HG03460 (cell line): Measurements from ENCODE around the gene GALNTL6.

Experiments used
- ATAC-seq: cut with Tn5 transposase; IDR thresholded peaks from one replicate; pipeline ENCODE4 v1.9.1; 2021; ENCODE audit not compliant: unreplicated experiment

The GALNTL6 gene

GRCh38 chr4:172515266-172515879, 702.2 kb downstream of the GALNTL6 start:
- ATAC-seq: no peak

- no peak for ATAC-seq
Measured at GRCh38 chr4:172517391-172517790, 704.2 kb downstream of the GALNTL6 start.

GRCh38 chr4:172521248-172521647, 708.0 kb downstream of the GALNTL6 start:
- ATAC-seq: no peak

DNA sequence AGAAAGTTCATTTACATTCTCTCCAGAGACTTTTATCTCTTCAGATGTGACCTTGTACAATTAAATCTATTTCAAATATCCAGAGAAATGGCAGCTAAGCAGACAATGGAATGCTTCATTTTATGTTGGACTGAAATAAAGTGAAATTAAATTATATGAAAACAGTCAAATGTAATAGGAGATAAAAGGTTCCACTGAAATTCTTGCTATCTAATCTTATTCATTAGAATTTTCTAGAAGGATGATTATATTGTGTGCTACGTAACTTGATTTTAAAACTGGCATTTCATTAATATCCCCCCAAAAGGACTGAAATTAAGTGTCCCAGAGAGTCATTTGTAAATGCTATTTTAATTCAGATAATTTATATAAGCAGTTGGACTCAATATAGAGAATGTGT, 708.5 kb downstream of the GALNTL6 start:
- no peak for ATAC-seq

DNA sequence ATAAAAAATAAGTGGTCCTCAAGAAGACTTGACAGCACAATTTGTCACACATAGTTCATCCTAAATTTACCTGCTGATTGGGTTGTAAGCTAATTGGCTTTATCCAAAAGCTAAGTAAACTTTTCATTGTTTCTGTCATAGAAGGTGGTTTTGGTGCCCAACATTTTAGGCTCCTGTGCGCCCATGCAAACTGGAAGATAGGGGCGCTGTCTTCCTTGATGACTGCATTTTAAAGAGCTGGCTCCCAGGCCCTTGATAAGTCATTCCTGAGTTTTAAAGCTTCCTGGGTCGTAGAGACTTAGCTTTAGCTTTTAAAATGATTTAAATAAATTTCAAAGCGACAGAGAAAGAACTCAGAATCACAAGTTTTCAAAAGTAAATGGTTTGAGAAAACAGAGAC, 730.0 kb downstream of the GALNTL6 start:
- no peak for ATAC-seq

GRCh38 chr4:172546782-172547181, 733.6 kb downstream of the GALNTL6 start:
- ATAC-seq: no peak

GRCh38 chr4:172547724-172548123, 734.5 kb downstream of the GALNTL6 start:
- no peak for ATAC-seq

- no peak for ATAC-seq
Measured at GRCh38 chr4:172553216-172553615, 740.0 kb downstream of the GALNTL6 start.

DNA sequence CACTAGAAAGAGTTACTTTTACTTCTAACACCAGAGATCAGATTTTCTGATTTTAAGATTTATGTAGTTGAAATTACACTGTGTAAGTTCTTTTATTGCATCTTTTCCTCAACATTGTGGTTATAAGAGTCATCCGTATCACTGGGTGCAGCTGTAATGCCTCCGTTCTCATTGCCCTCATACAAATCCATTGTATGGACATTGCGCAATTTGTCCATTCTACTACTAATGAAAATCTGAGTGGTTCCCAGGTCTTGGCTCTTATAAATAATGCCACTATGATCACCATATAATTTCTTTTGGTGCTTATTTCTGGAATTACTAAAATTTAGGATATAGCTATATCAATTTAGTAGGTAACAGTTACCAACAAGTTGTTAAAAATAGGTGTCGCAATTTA, 741.4 kb downstream of the GALNTL6 start:
- ATAC-seq: no peak

- no peak for ATAC-seq
Measured at GRCh38 chr4:172555725-172556124, 742.5 kb downstream of the GALNTL6 start.

DNA sequence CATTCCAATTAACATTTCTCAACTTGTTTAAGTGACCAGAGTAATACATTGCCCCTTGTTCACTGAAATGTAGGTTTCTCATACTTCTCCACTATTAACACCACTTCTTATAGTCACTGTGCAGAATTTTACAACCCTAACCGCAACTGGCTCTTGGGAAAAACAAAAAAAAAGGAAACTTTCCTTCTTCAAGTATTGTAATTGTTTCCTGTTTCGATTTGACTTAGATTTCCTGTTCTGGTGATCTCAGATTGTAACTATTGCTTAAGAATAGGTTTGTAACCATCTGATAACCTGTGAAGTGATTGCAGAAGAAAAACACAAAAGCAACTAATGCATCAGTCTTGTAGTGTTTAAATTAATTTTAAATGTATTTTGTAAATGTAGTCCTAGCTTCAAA, 760.7 kb downstream of the GALNTL6 start:
- no peak for ATAC-seq

DNA sequence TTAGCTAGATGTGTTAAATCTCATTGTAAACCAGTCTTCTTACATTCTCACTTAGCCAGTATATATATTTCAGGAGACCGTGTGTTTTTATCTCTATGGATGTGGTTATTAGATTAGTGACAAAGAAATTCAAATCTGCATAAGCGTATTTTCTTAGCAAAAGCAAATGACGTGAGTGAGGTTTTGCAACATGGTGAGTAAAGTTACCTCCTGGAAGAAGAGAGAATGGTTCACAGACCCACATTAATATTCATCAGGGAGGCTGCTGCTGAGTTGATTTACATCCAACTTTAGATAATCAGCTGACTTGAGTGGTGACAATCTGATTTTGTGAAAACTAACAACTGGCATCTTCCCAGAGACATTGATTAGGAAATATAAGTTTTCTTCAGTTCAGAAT, 765.5 kb downstream of the GALNTL6 start:
- ATAC-seq: no peak

- no peak for ATAC-seq
Measured at GRCh38 chr4:172584816-172585215, 771.6 kb downstream of the GALNTL6 start.

GRCh38 chr4:172596206-172596605, 783.0 kb downstream of the GALNTL6 start:
- ATAC-seq: no peak

DNA sequence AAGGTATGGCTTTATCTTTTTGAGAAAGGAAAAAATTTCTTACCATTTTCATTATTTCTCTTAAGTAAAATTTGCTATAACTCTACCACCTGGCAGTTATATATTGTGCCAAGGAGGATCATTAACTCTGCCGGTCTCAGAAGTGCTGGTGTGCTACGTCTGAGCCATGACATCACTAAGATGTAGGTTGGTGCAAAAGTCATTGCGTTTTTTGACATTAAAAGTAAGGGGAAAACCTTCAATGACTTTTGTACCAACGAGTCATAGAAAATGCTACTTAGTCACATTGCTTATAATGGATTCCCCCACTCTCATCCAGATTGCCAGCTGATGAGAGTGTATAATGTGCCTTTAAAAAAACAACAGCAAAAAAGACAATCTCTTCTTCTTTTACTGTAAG, 786.4 kb downstream of the GALNTL6 start:
- no peak for ATAC-seq

DNA sequence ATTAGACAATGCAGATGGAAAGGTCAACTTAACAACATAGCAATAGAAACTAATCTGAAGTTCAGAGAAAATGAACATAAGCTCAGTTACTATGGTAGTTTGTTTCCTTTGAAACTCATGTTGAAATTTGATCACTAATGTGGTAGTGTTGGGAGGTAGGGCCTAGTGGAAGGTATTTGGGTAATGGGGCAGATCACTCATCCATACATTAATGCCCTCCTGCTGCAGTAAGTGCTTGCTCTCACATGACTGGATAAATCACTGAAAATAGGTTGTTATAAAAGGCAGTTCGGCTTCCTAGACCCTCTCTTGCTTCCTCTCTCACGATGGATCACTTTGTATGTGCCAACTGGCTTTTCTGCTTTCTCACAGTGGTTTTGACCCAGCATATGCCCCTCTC, 788.0 kb downstream of the GALNTL6 start:
- ATAC-seq: no peak

- no peak for ATAC-seq
Measured at GRCh38 chr4:172619218-172619617, 806.0 kb downstream of the GALNTL6 start.

GRCh38 chr4:172619798-172620197, 806.6 kb downstream of the GALNTL6 start:
- no peak for ATAC-seq

DNA sequence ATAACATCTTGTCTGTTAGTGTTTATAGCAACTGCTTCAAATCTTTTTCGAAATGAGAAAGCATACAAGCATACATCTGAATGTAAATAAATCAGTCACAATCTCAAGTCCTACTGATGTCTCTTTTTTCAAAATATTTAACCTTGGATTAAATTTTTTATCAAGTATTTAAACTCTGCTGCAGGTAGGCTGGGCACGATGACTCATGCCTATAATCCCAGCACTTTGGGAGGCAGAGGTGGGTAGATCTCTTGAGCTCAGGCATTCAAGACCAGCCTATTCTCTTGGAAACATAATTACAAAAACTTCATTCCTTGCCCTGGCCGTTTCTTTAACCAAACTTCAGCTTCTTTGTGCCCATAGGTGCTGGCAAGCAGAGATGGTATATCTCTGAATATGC, 815.1 kb downstream of the GALNTL6 start:
- ATAC-seq: no peak

DNA sequence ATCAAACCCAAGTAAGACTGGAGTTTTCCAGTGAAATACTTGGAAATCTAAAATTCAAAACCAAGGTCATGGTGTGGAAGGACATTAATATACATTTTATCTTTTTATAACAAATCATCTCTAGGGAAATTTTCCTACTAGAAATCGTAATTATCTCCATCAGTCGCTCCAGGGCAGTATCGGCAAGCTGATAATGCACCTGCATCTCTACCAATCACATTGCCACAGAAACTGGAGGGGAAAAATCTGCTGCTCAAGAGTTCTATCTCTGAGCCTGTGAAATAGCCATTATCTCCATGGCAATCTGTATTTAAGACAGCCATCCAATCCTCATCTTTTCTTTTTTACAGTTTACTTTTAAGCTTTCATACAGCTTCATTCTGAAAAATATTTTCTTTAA, 817.1 kb downstream of the GALNTL6 start:
- ATAC-seq: no peak

- no peak for ATAC-seq
Measured at GRCh38 chr4:172631832-172632231, 818.6 kb downstream of the GALNTL6 start.

GRCh38 chr4:172648471-172648870, 835.3 kb downstream of the GALNTL6 start:
- ATAC-seq: no peak

DNA sequence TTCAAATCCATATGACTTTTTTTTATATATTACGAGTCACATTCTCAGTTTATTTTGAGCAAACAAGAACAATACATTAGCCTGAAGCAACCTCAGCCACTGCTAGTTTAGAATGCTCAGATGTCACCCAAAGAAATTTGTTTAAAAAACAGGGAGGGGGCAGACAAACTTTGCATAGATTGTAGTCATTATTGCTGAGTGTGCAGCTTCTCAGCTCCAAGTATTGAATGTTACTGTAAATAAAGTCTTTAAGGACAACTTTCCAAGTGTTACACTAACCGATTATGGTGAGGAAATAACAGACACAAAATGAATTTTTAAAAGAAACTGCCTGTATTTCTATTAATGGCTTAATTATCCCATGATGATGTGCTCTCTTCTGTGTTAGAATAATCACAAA, 835.9 kb downstream of the GALNTL6 start:
- no peak for ATAC-seq
